HG03139 (cell line): ENCODE data around the gene ALG1.

ENCODE experiments used
- ATAC-seq: cut with Tn5 transposase; IDR thresholded peaks from one replicate; pipeline ENCODE4 v1.9.1; 2021; ENCODE audit not compliant: unreplicated experiment

The ALG1 gene, protein sequence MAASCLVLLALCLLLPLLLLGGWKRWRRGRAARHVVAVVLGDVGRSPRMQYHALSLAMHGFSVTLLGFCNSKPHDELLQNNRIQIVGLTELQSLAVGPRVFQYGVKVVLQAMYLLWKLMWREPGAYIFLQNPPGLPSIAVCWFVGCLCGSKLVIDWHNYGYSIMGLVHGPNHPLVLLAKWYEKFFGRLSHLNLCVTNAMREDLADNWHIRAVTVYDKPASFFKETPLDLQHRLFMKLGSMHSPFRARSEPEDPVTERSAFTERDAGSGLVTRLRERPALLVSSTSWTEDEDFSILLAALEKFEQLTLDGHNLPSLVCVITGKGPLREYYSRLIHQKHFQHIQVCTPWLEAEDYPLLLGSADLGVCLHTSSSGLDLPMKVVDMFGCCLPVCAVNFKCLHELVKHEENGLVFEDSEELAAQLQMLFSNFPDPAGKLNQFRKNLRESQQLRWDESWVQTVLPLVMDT

DNA sequence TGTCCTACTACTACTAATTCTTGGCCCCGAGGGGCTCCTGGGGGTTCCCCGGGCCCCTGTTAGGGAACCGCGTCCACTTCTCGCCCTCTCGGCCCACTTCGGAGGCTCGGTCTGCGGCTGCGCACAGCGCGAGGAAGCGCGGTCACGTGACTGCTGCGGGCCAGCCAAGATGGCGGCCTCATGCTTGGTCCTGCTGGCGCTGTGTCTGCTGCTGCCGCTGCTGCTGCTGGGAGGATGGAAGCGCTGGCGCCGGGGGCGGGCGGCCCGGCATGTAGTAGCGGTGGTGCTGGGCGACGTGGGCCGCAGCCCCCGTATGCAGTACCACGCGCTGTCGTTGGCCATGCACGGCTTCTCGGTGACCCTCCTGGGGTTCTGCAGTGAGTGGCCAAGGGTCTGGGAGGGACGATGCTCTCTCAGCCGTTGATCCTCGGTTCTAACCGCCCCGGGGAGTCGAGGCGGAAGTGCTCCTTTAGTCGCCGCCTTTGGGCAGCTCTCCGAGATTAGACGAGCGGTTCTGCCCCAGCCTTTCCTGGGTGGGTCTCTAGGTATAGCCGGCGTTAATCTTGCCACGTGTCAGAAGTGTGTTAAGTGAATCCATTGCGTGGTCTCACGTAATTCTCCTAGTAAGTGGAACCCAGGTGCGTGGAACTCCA is at the start of gene ALG1:
Gene ALG1 (plus strand): TSS at position 163 of the 653 bp plus-strand sequence. CDS start 7 bp downstream, at position 170.
- ATAC-seq, result peak; percentile 73

GRCh38 chr16:5022521-5022920 is 49.1 kb upstream of the ALG1 start:
- ATAC-seq, result no peak

DNA sequence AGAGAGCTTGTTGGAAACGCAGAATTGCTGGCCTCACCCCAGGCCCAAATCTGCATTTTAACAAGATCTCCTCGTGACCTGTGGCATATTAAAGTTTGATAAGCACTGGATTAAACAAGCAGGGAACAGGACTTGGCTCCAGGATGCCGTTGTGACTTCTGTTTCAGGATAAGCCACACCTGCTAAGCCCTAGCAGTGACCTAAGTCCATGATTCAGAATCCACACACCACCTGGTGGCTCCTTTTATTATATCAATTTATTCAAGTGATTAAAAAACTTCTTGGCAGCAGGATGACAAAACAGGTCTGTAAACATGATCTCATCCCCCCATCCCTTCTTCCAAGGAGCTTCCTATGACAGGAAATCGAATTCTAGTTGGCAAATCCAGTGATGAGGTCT is 47.0 kb upstream of the ALG1 start:
- no peak for ATAC-seq

- no peak for ATAC-seq
Measured at GRCh38 chr16:5025171-5025632, 46.4 kb upstream of the ALG1 start.

- ATAC-seq, result no peak
Measured at GRCh38 chr16:5026664-5027063, 45.0 kb upstream of the ALG1 start.

DNA sequence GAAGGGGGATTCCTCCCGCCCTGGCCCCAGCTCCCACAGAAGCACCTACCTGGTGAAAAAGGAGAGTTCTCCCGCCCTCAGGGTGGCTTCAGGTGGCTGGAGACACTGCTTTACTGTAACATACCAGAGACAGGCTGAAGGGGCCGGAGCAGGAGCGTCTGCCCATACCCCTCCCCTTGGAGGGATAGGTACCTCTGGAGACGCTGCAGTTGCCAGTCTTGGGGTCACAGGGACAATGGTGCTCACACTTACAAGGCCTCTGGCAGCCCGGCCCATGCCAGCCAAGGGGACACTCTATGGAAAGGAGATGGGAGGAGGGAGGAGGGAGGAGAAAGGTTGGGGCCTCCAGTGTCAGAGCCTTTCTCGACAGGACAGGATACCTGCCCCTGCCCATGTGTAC is 44.6 kb upstream of the ALG1 start:
- ATAC-seq, result no peak

DNA sequence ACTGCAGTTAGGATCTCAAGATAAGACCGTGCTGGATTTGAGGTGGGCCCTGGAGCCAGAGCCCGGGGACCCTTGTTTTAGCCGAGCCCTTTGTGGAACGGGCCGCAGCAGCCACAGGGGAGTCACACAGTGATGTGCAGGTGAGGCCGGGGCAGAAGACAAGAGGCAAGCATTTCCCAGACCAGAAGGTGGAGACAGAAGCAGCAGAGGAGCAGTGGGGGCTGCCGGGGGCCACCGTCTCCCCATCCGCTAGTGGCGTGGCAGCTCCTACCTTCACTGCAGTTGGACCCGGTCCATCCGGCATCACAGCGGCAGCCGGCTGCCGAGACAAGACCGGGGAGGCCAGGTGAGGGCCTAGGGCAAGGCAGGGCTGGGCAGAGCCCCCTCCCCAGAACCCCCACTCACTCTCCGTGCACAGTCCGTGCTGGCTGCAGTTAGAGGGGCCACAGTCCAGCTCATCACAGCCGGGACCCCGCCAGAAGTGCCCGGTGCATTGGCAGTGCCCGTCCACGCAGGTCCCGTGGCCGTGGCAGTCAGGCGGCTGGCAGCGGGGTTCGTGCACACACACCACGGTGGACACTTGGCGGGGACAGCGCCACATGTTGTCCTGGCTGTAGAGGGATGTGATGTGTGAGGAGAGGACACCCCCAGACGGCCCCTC is 43.9 kb upstream of the ALG1 start:
- ATAC-seq, result no peak

DNA sequence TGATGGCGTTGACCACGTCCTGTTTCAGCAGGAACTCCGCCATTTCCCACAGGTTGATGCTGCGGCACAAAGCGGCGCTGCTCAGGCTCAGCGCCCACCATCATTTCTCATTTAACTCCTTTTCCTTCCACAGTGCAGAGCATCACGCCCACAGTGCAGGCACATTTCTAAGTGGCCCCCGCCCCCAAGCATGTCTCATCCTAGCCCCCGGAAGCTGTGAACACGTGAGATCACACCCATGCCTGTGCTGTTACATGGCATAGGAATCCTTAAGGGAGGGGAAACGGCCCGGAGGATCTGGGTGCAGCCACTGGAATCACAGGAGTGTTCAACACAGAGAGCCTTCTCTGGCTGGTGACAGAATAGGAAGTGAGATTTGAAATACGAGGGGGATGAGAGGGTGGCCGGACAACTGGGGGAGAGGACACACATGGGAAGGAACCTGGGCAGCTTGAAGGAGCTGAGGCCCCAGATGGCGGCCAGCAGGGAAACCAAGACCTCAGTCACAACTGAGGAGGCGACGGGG is 42.6 kb upstream of the ALG1 start:
- ATAC-seq, result no peak

DNA sequence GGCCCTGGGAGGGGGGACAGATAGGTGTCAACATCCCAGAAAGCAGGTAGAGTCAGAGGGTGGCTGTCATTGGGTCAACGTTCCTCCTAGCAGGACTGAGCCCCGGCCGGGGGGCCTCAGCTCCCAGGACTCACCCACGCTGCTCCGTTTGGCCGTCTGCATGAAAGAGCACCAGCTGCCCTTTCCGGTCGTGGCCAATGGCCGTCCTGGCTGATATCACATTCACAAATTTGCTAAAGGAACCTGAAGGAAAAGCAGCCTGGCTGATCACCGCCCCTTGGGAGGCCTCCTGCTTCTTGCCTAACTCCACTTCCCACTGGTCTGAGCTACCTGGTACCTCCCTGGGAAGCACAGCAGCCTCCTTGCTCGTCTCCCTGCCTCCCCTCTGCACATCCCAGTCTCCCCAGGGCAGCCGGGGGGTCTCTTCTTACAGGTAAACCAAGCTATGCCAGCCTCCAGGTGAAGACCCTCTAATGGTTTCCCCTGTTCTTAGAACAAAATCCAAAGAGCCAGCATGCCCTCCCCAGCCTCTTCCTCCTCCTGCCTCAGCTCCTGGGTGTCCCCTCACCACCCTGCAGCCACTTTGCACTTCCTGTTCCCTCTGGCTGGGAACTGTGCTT is 41.3 kb upstream of the ALG1 start:
- ATAC-seq, result no peak

- no peak for ATAC-seq
Measured at GRCh38 chr16:5031601-5032000, 40.0 kb upstream of the ALG1 start.

GRCh38 chr16:5032748-5033167 is 38.9 kb upstream of the ALG1 start:
- ATAC-seq, result no peak

- peak; percentile 92 for ATAC-seq
Measured at GRCh38 chr16:5033256-5034166, 38.1 kb upstream of the ALG1 start, which contains the start of gene NAGPA. TSS of gene NAGPA (minus strand) at chr16:5033935. CDS start at chr16:5033914, 21 bp downstream.

GRCh38 chr16:5034167-5034523 is 37.5 kb upstream of the ALG1 start:
- ATAC-seq, result no peak

DNA sequence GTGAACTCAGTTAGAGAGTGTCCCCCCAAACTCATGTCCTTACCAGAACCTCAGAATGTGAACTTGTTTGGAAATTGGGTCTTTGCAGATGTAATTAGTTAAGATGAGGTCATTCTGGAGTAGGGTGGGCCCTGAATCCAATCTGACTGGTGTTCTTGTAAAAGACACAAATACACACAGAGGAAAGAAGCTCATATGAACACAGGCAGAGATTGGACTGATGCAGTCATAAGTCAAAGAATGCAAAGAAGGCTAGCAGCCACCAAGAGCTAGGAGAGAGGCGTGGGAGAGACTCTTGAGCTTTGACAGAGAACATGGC is 35.8 kb upstream of the ALG1 start:
- ATAC-seq, result no peak

- ATAC-seq, result no peak
Measured at GRCh38 chr16:5036228-5037156, 35.2 kb upstream of the ALG1 start.

- no peak for ATAC-seq
Measured at GRCh38 chr16:5040451-5040850, 31.2 kb upstream of the ALG1 start.

DNA sequence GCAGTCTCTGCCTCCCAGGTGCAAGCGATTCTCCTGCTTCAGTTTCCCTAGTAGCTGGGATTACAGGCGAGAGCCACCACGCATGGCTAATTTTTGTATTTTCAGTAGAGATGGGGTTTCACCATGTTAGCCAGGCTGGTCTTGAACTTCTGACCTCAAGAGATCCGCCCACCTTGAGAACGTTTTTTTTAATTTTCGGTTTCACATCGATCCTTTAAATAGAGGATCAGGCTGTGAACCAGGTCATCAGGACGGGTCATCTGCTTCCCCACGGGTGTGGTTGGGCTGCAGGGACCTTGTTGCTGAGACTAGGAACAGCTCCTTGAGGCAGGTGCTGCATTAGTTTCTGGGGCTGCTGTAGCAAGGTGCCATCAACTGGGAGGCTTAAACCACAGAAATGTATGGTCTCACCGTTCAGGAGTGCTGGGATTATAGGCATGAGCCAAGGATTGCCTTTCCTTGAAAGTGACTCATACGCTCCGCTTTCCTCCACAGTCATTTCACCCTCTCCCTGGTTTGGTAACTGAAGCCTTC is 30.0 kb upstream of the ALG1 start:
- peak; percentile 72 for ATAC-seq

GRCh38 chr16:5042574-5043171 is 29.0 kb upstream of the ALG1 start:
- ATAC-seq, result no peak
